Measurements from ENCODE around the gene CMSS1. TPM values are rescaled to one million over a fixed set of nuclear protein-coding genes. Genes with fewer than 3 reads are reported as not detected.

CMSS1 gene
- 36.9 TPM for total RNA-seq
- long read RNA-seq, partial matches to known transcripts: 1 of 4 reads
- long read RNA-seq, other reads (novel, unspliced or antisense): 0 of 4 reads

GRCh38 chr3:99817437-99818240 is at the start of gene CMSS1:
CMSS1 (plus strand) TSS chr3:99817862.
- ATAC-seq (ENCODE audit: poor library complexity) (peak; percentile 99), DNase-seq (peak; percentile 98)
- intact Hi-C loops (cut with DNase I): loop anchor here (10.0 kb wide), 1 partner anchor 587 kb away; the partner anchor contains the start of genes LNP1 and TOMM70

GRCh38 chr3:99768126-99768525 is 49.5 kb upstream of the CMSS1 start:
- intact Hi-C loops (cut with DNase I): no loop called here

GRCh38 chr3:99768808-99769501 is 48.7 kb upstream of the CMSS1 start:
- intact Hi-C loops (cut with DNase I): no loop called here
- DNase-seq: no peak
- no peak for ATAC-seq (ENCODE audit: poor library complexity)

More at GRCh38 chr3:99768126-99768525, 49.5 kb upstream of the CMSS1 start:
- no peak for DNase-seq
- no peak for ATAC-seq (ENCODE audit: poor library complexity)

- intact Hi-C loops (cut with DNase I): no loop called here
- ATAC-seq (ENCODE audit: poor library complexity) (no peak), DNase-seq (no peak)
Measured at GRCh38 chr3:99772171-99772570, 45.5 kb upstream of the CMSS1 start.

GRCh38 chr3:99772671-99773070 is 45.0 kb upstream of the CMSS1 start:
- intact Hi-C loops (cut with DNase I): no loop called here
- no peak for ATAC-seq (ENCODE audit: poor library complexity)
- no peak for DNase-seq

GRCh38 chr3:99774467-99774866 is 43.2 kb upstream of the CMSS1 start:
- intact Hi-C loops (cut with DNase I): no loop called here
- ATAC-seq (ENCODE audit: poor library complexity) (no peak), DNase-seq (no peak)

GRCh38 chr3:99776516-99777209 is 41.0 kb upstream of the CMSS1 start:
- intact Hi-C loops (cut with DNase I): no loop called here
- DNase-seq (no peak), ATAC-seq (ENCODE audit: poor library complexity) (no peak)

- ATAC-seq (ENCODE audit: poor library complexity): no peak
- DNase-seq: no peak
- intact Hi-C loops (cut with DNase I): no loop called here
Measured at GRCh38 chr3:99777210-99777549, 40.5 kb upstream of the CMSS1 start.

GRCh38 chr3:99777708-99778107 is 40.0 kb upstream of the CMSS1 start:
- intact Hi-C loops (cut with DNase I): no loop called here

GRCh38 chr3:99780749-99781148 is 36.9 kb upstream of the CMSS1 start:
- intact Hi-C loops (cut with DNase I): no loop called here
- no peak for ATAC-seq (ENCODE audit: poor library complexity)
- DNase-seq: no peak

More at GRCh38 chr3:99777708-99778107, 40.0 kb upstream of the CMSS1 start:
- DNase-seq (no peak), ATAC-seq (ENCODE audit: poor library complexity) (no peak)

GRCh38 chr3:99781761-99782160 is 35.9 kb upstream of the CMSS1 start:
- intact Hi-C loops (cut with DNase I): no loop called here
- DNase-seq (no peak), ATAC-seq (ENCODE audit: poor library complexity) (no peak)

- no peak for DNase-seq
- no peak for ATAC-seq (ENCODE audit: poor library complexity)
- intact Hi-C loops (cut with DNase I): no loop called here
Measured at GRCh38 chr3:99783011-99783573, 34.6 kb upstream of the CMSS1 start.

GRCh38 chr3:99789011-99789721 is 28.5 kb upstream of the CMSS1 start:
- ATAC-seq (ENCODE audit: poor library complexity) (peak; percentile 96), DNase-seq (no peak)
- intact Hi-C loops (cut with DNase I): no loop called here

GRCh38 chr3:99794485-99794884 is 23.2 kb upstream of the CMSS1 start:
- no peak for ATAC-seq (ENCODE audit: poor library complexity)
- intact Hi-C loops (cut with DNase I): no loop called here
- DNase-seq: no peak

- DNase-seq (no peak), ATAC-seq (ENCODE audit: poor library complexity) (no peak)
- intact Hi-C loops (cut with DNase I): no loop called here
Measured at GRCh38 chr3:99795573-99795972, 22.1 kb upstream of the CMSS1 start.

- DNase-seq: no peak
- intact Hi-C loops (cut with DNase I): no loop called here
- ATAC-seq (ENCODE audit: poor library complexity): no peak
Measured at GRCh38 chr3:99799422-99799821, 18.2 kb upstream of the CMSS1 start.

GRCh38 chr3:99803297-99803696 is 14.4 kb upstream of the CMSS1 start:
- ATAC-seq (ENCODE audit: poor library complexity) (no peak), DNase-seq (no peak)
- intact Hi-C loops (cut with DNase I): no loop called here

- intact Hi-C loops (cut with DNase I): no loop called here
- no peak for DNase-seq
Measured at GRCh38 chr3:99805160-99805559, 12.5 kb upstream of the CMSS1 start.

More at GRCh38 chr3:99805160-99805559, 12.5 kb upstream of the CMSS1 start:
- ATAC-seq (ENCODE audit: poor library complexity): no peak

Data from Right ventricle myocardium superior (tissue), 1 donor.